Esophagus muscularis mucosa (tissue), 4 donors: ENCODE data around the gene CORO2B. TPM values are rescaled to one million over a fixed set of nuclear protein-coding genes. Genes with fewer than 3 reads are reported as not detected.

Experiments
- DNase-seq: peaks from one replicate; pipeline ENCODE4 v3.0.0-alpha.2; 2017; ENCODE audit errors: extremely low spot score
- H3K27ac ChIP-seq, 4 donors: fragments of 200-600 bp; sonication (generic); replicated peaks in 1 of 4; 1 replicate in 3 of 4; 2 replicates in 1 of 4; pipeline ENCODE4 v1.5.1; 2016 to 2019; ENCODE audit warnings: mild to moderate bottlenecking in 1 of 4
- H3K27me3 ChIP-seq, 4 donors: fragments of 200-600 bp; sonication (generic); one replicate each; pipeline versions ENCODE4 v1.5.1 to v1.6.0; 2016 to 2019
- H3K36me3 ChIP-seq, 4 donors: fragments of 200-600 bp; sonication (generic); one replicate each; pipeline ENCODE4 v1.5.1; 2016 to 2019
- H3K4me1 ChIP-seq, 4 donors: fragments of 200-600 bp; sonication (generic); one replicate each; pipeline ENCODE4 v1.5.1; 2016 to 2019
- H3K4me3 ChIP-seq, 4 donors: fragments of 200-600 bp; sonication (generic); 1 replicate in 2 of 4; 2 replicates in 2 of 4; pipeline ENCODE4 v1.5.1; 2016 to 2019; ENCODE audit warnings: mild to moderate bottlenecking in 4 of 4, moderate library complexity in 1 of 4
- H3K9me3 ChIP-seq, 4 donors: fragments of 200-600 bp; sonication (generic); 1 replicate in 3 of 4; 2 replicates in 1 of 4; pipeline ENCODE4 v1.5.1; 2016 to 2019
- EP300 ChIP-seq: sonication (generic); formaldehyde crosslinking; IDR thresholded peaks from one replicate; pipeline ENCODE4 v1.6.1; 2017; ENCODE audit warnings: antibody characterized with exemption
- POLR2A ChIP-seq: fragments of 450-650 bp; IDR thresholded peaks from one replicate; pipeline ENCODE4 v1.6.1; 2017; ENCODE audit warnings: antibody characterized with exemption, moderate library complexity, mild to moderate bottlenecking, low read depth
- POLR2AphosphoS5 ChIP-seq, 2 donors: sonication (generic); formaldehyde crosslinking; IDR thresholded peaks; one replicate each; pipeline ENCODE4 v1.6.1; 2017; ENCODE audit warnings: antibody characterized with exemption in 2 of 2
- WGBS: methylation state at CpG from one replicate; pipeline ENCODE4 v1.1.5; 2018; 5-methylcytosine and 5-hydroxymethylcytosine counted together
- intact Hi-C: fragments of 100-400 bp; cut with DNase I; formaldehyde crosslinking; loops from one replicate; pipeline ENCODE4 v1.15.1; 2023
- total RNA-seq, 4 donors: library from RNA; depleted of rRNA; stranded (reverse); fragments of >200 nt; gene quantifications; one replicate each; pipeline versions ENCODE4 v1.1.0 to v1.2.1, GENCODE V29; 2016
- TF ChIP-seq, protein P1 (sequence below), 3 experiments: fragments of 200-600 bp in 2 of 3; fragments of 450-650 bp in 1 of 3; sonication (generic) in 2 of 3; IDR thresholded peaks; one replicate each; pipeline ENCODE4 v1.5.1; 2017 to 2019; ENCODE audit warnings: antibody characterized with exemption in 3 of 3, mild to moderate bottlenecking in 2 of 3, moderate library complexity in 1 of 3

CORO2B gene, protein sequence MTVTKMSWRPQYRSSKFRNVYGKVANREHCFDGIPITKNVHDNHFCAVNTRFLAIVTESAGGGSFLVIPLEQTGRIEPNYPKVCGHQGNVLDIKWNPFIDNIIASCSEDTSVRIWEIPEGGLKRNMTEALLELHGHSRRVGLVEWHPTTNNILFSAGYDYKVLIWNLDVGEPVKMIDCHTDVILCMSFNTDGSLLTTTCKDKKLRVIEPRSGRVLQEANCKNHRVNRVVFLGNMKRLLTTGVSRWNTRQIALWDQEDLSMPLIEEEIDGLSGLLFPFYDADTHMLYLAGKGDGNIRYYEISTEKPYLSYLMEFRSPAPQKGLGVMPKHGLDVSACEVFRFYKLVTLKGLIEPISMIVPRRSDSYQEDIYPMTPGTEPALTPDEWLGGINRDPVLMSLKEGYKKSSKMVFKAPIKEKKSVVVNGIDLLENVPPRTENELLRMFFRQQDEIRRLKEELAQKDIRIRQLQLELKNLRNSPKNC
- total RNA-seq: 10 to 100 TPM in 1 of 4 donors, 1 to 10 TPM in 3; 5.8 to 12.2 (median 7.5) TPM

GRCh38 chr15:68578980-68579935, at the start of gene CORO2B:
TSS of gene CORO2B (plus strand) at chr15:68578993. CDS start at chr15:68579263, 270 bp downstream.
- peak within 1 kb of the TSS; percentile 74 to 84 (median 78) for H3K27ac ChIP-seq
- peaks cover 0 to 57% (median 21%) of the 10 kb centered on the region in 4 donors for H3K27me3 ChIP-seq
- peaks cover 23 to 37% (median 35%) of the 10 kb centered on the region in 4 donors for H3K4me1 ChIP-seq
- peak within 1 kb of the TSS; percentile 66 to 83 (median 70) for H3K4me3 ChIP-seq
- TF ChIP-seq, protein P1, sequence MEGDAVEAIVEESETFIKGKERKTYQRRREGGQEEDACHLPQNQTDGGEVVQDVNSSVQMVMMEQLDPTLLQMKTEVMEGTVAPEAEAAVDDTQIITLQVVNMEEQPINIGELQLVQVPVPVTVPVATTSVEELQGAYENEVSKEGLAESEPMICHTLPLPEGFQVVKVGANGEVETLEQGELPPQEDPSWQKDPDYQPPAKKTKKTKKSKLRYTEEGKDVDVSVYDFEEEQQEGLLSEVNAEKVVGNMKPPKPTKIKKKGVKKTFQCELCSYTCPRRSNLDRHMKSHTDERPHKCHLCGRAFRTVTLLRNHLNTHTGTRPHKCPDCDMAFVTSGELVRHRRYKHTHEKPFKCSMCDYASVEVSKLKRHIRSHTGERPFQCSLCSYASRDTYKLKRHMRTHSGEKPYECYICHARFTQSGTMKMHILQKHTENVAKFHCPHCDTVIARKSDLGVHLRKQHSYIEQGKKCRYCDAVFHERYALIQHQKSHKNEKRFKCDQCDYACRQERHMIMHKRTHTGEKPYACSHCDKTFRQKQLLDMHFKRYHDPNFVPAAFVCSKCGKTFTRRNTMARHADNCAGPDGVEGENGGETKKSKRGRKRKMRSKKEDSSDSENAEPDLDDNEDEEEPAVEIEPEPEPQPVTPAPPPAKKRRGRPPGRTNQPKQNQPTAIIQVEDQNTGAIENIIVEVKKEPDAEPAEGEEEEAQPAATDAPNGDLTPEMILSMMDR (IDR thresholded peaks at IDR 0.05): no peak
- TF ChIP-seq POLR2AphosphoS5 (IDR thresholded peaks at IDR 0.05): no peak
- no peak for TF ChIP-seq POLR2A
- no peak for TF ChIP-seq EP300
- no peak for DNase-seq
- H3K9me3 ChIP-seq: no peaks in the 10 kb centered on the region
- no peaks in the 10 kb centered on the region for H3K36me3 ChIP-seq
- WGBS: 32% methylated on average over 12 of the region's 95 CpGs
- intact Hi-C loops: loop anchor here (1.0 kb wide), 1 partner anchor 95 kb away; no protein-coding TSS in a partner anchor

- no peak overlapping the region for H3K4me3 ChIP-seq
- no peak for DNase-seq
- no peaks in the 10 kb centered on the region for H3K4me1 ChIP-seq
- H3K27ac ChIP-seq: no peak overlapping the region
- H3K9me3 ChIP-seq: peaks cover 0 to 23% (median 4%) of the 10 kb centered on the region in 4 donors
- TF ChIP-seq POLR2AphosphoS5 (IDR thresholded peaks at IDR 0.05): no peak
- TF ChIP-seq POLR2A: no peak
- TF ChIP-seq, protein P1 (IDR thresholded peaks at IDR 0.05): no peak
- TF ChIP-seq EP300: no peak
- 89% methylated on average over 2 of the region's 2 CpGs for WGBS
- H3K36me3 ChIP-seq: no peaks in the 10 kb centered on the region
- no peaks in the 10 kb centered on the region for H3K27me3 ChIP-seq
- intact Hi-C loops: no loop called here
Measured at GRCh38 chr15:68531387-68532179, 47.2 kb upstream of the CORO2B start.

GRCh38 chr15:68536331-68537095, 42.3 kb upstream of the CORO2B start:
- intact Hi-C loops: no loop called here
- peak overlapping the region; percentile 0 to 21 (median 6) for H3K27ac ChIP-seq
- no peaks in the 10 kb centered on the region for H3K4me1 ChIP-seq
- no peak overlapping the region for H3K4me3 ChIP-seq
- WGBS: 68% methylated on average over 4 of the region's 4 CpGs
- H3K27me3 ChIP-seq: no peaks in the 10 kb centered on the region
- no peak for DNase-seq
- H3K9me3 ChIP-seq: peaks cover 0 to 22% (median 8%) of the 10 kb centered on the region in 4 donors
- TF ChIP-seq POLR2AphosphoS5 (IDR thresholded peaks at IDR 0.05): no peak
- TF ChIP-seq EP300: no peak
- no peak for TF ChIP-seq POLR2A
- TF ChIP-seq, protein P1 (IDR thresholded peaks at IDR 0.05): no peak
- H3K36me3 ChIP-seq: no peaks in the 10 kb centered on the region

DNA sequence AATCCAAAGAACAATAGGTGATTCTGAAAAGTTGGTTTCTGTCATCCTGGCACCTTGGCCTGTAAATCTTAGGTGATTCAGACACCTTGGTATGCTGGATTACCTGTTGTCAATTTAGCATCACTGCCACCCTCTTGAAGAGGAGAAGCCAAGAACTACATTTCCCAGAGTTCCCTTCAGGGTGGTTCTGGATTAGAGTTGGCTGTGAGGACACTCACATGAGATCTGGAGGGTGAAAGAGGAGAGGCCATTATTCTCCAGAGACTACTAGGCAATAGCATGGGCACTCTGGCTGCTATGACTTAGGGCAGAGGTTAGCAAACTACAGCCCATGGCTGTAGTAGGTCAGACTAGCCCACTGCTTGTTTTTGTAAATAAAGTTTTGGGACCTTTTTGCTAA, 41.7 kb upstream of the CORO2B start:
- peak overlapping the region in 2 of 4 donors; percentile 0 to 3 for H3K27ac ChIP-seq
- H3K9me3 ChIP-seq: peaks cover 0 to 16% (median 8%) of the 10 kb centered on the region in 4 donors
- H3K36me3 ChIP-seq: no peaks in the 10 kb centered on the region
- TF ChIP-seq POLR2A (no peak), EP300 (no peak), POLR2AphosphoS5 (IDR thresholded peaks at IDR 0.05) (no peak)
- TF ChIP-seq, protein P1 (IDR thresholded peaks at IDR 0.05): no peak
- intact Hi-C loops: no loop called here
- no peaks in the 10 kb centered on the region for H3K27me3 ChIP-seq
- H3K4me1 ChIP-seq: no peaks in the 10 kb centered on the region
- DNase-seq: no peak
- no peak overlapping the region for H3K4me3 ChIP-seq
